Mammary epithelial cell (primary cell): ENCODE measurements around the gene CACNA2D1.

Experiments used
- CTCF ChIP-seq, 2 donors: IDR thresholded peaks in 1 of 2; conservative IDR thresholded peaks in 1 of 2; 2 replicates each; pipeline ENCODE4 v1.5.1; 2011 to 2012; ENCODE audit warnings: inconsistent platforms in 2 of 2, low read length in 2 of 2, mild to moderate bottlenecking in 2 of 2, control low read depth in 1 of 2, low read depth in 1 of 2; ENCODE audit not compliant: insufficient read depth in 1 of 2; ENCODE audit errors: extremely low read depth in 1 of 2
- EZH2 ChIP-seq: IDR thresholded peaks from 2 replicates; pipeline ENCODE4 v1.6.1; 2012; ENCODE audit warnings: low read length, inconsistent platforms, borderline replicate concordance

DNA sequence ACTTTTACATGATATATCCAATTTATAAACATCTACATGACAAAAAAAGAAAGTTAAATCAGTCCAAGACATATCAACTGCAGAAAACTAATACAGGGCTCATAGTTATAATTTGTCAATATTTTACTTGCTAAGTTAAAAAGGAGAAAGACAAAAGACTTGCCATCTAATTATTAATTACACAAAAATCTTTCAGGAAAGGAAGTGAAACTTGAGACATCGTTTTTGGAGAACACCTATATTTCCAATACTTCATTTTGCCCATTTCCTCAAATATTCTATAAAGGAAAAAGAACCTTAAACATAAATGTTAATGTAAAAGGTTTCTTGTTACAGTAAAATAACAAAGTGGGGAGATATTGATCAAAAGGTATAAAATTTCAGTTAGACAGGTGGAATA lies 148.7 kb downstream of the CACNA2D1 start:
- no peak for TF ChIP-seq CTCF (conservative IDR thresholded peaks at IDR 0.05 in 1 of 2, IDR thresholded peaks at IDR 0.05 in 1 of 2; ENCODE audit: extremely low read depth in 1 of 2, insufficient read depth in 1 of 2, low read depth in 1 of 2, low read length in 2 of 2)
- TF ChIP-seq EZH2 = no peak
